NCI-H2081 (cell line): ENCODE data around the gene SDK1.

Experiments
- DNase-seq, 2 experiments: peaks; one replicate each; lab custom pipeline; 2025; lab: John Stamatoyannopoulos, UW

SDK1 gene

GRCh38 chr7:4048336-4048735 is 747.3 kb downstream of the SDK1 start:
- no peak for DNase-seq

GRCh38 chr7:4049202-4049601 is 748.1 kb downstream of the SDK1 start:
- DNase-seq: no peak

GRCh38 chr7:4050126-4050660 is 749.1 kb downstream of the SDK1 start:
- DNase-seq: peak in 1 of 2 experiments; percentile 42

GRCh38 chr7:4051696-4052095 is 750.6 kb downstream of the SDK1 start:
- DNase-seq: no peak

- no peak for DNase-seq
Measured at GRCh38 chr7:4052130-4052529, 751.1 kb downstream of the SDK1 start.

GRCh38 chr7:4054158-4054557 is 753.1 kb downstream of the SDK1 start:
- no peak for DNase-seq

- DNase-seq: no peak
Measured at GRCh38 chr7:4056552-4057288, 755.7 kb downstream of the SDK1 start.

GRCh38 chr7:4057289-4057616 is 756.2 kb downstream of the SDK1 start:
- no peak for DNase-seq

GRCh38 chr7:4058158-4058557 is 757.1 kb downstream of the SDK1 start:
- DNase-seq: no peak

GRCh38 chr7:4065190-4065589 is 764.1 kb downstream of the SDK1 start:
- DNase-seq: no peak

- DNase-seq: no peak
Measured at GRCh38 chr7:4066206-4066605, 765.2 kb downstream of the SDK1 start.

- no peak for DNase-seq
Measured at GRCh38 chr7:4066626-4067475, 765.8 kb downstream of the SDK1 start.

GRCh38 chr7:4067476-4067760 is 766.4 kb downstream of the SDK1 start:
- no peak for DNase-seq

- no peak for DNase-seq
Measured at GRCh38 chr7:4067874-4068273, 766.8 kb downstream of the SDK1 start.

GRCh38 chr7:4068286-4068685 is 767.2 kb downstream of the SDK1 start:
- DNase-seq: no peak

- no peak for DNase-seq
Measured at GRCh38 chr7:4069268-4070095, 768.4 kb downstream of the SDK1 start.

GRCh38 chr7:4070214-4070613 is 769.2 kb downstream of the SDK1 start:
- DNase-seq: no peak

GRCh38 chr7:4071370-4072058 is 770.5 kb downstream of the SDK1 start:
- no peak for DNase-seq

- no peak for DNase-seq
Measured at GRCh38 chr7:4072161-4072925, 771.3 kb downstream of the SDK1 start.

GRCh38 chr7:4073052-4073451 is 772.0 kb downstream of the SDK1 start:
- DNase-seq: no peak

- DNase-seq: no peak
Measured at GRCh38 chr7:4073750-4074149, 772.7 kb downstream of the SDK1 start.
